Astrocyte of the cerebellum (primary cell): ENCODE data around the gene KCNAB3.

ENCODE experiments used
- DNase-seq: peaks from one replicate; pipeline ENCODE4 v3.0.0-alpha.2; 2011; ENCODE audit warnings: low read depth
- H3K4me3 ChIP-seq: 2 replicates; pipeline ENCODE4 v1.5.1; 2011; ENCODE audit warnings: mild to moderate bottlenecking, low read depth, low read length, moderate library complexity
- in situ Hi-C: cut with HindIII; loops from 2 replicates; pipeline ENCODE4 v1.10.0; 2017; ENCODE audit warnings: low sequenced_read_pairs
- TF ChIP-seq, protein P1 (sequence below): IDR thresholded peaks from 2 replicates; pipeline ENCODE4 v1.5.1; 2012; ENCODE audit warnings: low read length, low read depth, moderate library complexity, mild to moderate bottlenecking; ENCODE audit errors: missing control alignments

The KCNAB3 gene

DNA sequence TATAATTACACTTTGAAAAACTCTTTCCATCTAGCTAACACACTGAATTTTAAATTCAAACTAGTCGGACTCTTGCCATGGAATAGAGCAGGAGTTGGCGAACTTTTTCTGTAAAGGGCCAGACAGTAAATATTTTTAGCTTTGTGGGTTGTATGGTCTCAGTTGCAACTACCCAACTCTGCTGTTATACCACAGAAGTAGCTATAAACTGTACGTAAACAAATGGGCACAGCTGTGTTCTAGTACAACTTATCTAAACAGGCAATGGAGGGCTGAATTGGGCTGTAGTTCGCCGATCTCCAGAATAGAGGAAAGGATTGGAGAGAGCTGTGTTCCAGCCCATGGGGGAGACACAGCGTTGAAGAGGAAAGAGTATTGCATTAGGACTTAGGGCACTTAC, 11.1 kb upstream of the KCNAB3 start:
- TF ChIP-seq, protein P1, sequence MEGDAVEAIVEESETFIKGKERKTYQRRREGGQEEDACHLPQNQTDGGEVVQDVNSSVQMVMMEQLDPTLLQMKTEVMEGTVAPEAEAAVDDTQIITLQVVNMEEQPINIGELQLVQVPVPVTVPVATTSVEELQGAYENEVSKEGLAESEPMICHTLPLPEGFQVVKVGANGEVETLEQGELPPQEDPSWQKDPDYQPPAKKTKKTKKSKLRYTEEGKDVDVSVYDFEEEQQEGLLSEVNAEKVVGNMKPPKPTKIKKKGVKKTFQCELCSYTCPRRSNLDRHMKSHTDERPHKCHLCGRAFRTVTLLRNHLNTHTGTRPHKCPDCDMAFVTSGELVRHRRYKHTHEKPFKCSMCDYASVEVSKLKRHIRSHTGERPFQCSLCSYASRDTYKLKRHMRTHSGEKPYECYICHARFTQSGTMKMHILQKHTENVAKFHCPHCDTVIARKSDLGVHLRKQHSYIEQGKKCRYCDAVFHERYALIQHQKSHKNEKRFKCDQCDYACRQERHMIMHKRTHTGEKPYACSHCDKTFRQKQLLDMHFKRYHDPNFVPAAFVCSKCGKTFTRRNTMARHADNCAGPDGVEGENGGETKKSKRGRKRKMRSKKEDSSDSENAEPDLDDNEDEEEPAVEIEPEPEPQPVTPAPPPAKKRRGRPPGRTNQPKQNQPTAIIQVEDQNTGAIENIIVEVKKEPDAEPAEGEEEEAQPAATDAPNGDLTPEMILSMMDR = no peak
- in situ Hi-C loops = no loop called here
- DNase-seq = no peak
- H3K4me3 ChIP-seq = no peak overlapping the region

DNA sequence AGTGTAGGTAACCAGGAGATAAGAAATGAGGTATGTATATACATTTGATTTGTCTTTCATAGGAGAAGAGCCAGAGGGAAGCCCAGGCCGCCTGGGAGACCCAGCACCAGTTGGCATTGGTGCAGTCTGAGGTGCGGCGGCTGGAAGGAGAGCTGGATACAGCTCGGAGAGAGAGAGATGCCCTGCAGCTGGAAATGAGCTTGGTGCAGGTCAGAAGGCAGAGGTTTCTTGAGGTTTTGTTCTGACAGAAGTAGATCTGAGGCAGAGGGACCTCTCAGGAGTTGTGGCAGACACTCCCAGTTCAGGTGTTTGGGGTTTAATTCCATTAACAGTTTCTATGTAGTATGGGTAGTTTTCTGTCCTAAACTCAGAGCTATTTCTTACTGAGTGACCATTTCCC, 10.4 kb upstream of the KCNAB3 start:
- in situ Hi-C loops = no loop called here
- no peak for DNase-seq
- TF ChIP-seq, protein P1 = no peak
- no peak overlapping the region for H3K4me3 ChIP-seq

DNA sequence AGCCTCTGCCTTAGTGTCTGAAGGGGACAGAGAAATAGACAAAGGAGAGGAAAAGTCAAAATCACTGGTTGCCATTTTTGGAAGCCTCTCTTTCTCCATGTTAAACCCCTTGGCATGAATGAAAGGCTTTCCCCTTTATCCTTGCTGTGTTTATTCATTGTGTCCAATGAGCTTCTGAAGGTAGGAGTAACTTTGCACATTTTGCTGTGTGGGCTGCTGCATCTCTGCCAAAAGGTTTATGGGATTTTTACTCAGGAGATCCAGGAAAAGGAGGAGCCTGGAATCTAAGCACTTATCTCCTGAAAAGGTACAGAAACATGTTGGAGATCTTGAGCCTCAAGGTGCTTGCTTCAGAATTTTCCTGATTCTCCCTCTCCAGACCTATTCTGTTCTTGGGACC, 6.2 kb upstream of the KCNAB3 start:
- DNase-seq = no peak
- no peak overlapping the region for H3K4me3 ChIP-seq
- in situ Hi-C loops = loop anchor here (5.0 kb wide), 1 partner anchor 36 kb away; no protein-coding TSS in a partner anchor
- TF ChIP-seq, protein P1 = no peak

DNA sequence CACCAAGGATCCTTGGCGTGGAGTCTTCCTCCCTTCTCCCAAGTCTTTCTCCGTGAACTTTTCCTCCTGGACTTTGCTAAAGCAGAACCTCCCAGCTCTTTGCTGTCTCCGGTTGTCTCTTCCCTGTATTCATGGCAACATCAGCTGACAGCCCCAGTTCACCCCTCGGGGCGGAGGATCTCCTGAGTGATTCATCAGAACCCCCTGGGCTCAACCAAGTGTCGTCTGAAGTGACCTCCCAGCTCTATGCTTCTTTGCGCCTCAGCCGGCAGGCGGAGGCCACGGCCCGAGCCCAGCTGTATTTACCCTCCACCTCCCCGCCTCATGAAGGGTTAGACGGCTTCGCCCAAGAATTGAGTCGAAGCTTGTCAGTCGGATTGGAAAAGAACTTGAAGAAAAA, 3.3 kb upstream of the KCNAB3 start:
- in situ Hi-C loops = no loop called here
- peak overlapping the region; percentile 93 for H3K4me3 ChIP-seq
- no peak for DNase-seq
- TF ChIP-seq, protein P1 = peak; percentile 23

DNA sequence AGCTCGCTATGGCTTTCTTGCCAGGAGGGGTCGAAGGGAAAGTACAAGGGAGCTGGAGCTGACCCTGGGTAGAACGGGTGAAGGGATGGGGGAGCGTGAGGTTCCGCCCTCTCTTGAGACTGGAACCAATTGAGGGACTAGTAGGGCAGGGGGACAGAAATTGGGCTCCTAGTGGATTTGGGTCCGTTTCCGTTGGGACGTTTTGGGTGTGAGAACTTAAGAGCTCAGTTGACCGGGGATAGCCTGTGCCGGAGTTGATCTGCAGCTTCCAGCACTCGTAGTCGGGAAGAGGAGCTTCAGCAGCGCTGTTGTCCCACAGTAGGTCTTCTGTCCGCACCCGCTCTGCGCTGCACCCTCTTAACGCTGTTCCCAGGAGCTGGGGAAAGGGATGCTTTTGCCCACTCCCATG, 2.8 kb upstream of the KCNAB3 start:
- DNase-seq = no peak
- TF ChIP-seq, protein P1 = no peak
- in situ Hi-C loops = no loop called here
- H3K4me3 ChIP-seq = peak overlapping the region; percentile 93

DNA sequence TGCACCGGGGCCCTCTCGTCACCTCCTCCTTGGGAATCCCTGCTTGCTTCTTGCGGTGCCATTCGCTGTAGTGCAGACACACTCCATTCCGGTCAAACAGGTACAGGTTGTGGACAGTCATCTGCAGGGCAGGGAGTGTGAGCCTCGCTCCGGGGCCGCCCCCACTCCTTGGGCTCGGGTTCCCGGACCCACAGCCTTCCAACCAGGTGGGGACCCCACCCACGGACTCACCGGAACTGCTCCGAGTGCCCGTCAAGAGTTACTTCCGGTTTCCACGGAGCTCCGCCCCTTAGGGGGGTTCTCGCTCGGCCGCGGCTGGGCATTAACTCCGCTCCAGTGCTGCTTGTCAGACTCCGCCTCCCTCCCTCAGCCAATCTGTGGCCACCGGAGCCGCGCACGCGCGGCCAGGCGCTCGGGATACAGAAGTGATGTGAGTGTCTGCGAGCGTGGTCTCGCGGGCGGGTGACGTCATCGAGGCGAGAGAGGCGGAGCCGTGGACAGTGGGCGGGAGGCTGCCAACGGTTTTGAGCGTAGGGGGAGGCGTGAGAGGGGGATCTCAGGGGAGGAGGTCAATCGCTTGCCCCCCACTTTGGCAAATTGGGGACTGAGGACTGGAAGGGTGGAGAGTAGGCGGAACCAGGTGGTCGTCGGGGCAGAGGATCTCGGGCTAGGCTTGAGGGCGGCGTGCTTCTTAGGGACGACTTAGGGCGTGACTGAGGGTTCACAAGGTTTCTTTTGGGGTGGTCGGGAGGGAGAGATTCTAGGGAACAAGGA, 2.2 kb upstream of the KCNAB3 start, which contains the start of the genes CNTROB and TRAPPC1:
TSS of gene CNTROB (plus strand) at position 498 of the 774 bp plus-strand sequence. CDS start 874 bp downstream, outside the sequence.
TSS of gene TRAPPC1 (minus strand) at position 238 of the 774 bp plus-strand sequence. CDS start at position 121, 117 bp downstream.
- TF ChIP-seq, protein P1 = no peak
- H3K4me3 ChIP-seq = peak within 1 kb of the TSS; percentile 93
- in situ Hi-C loops = no loop called here

More for the DNA sequence above, 2.2 kb upstream of the KCNAB3 start, which contains the start of the genes CNTROB and TRAPPC1:
- DNase-seq = peak; percentile 97
